ENCODE measurements around the gene CDKN2B-AS1.

DNA sequence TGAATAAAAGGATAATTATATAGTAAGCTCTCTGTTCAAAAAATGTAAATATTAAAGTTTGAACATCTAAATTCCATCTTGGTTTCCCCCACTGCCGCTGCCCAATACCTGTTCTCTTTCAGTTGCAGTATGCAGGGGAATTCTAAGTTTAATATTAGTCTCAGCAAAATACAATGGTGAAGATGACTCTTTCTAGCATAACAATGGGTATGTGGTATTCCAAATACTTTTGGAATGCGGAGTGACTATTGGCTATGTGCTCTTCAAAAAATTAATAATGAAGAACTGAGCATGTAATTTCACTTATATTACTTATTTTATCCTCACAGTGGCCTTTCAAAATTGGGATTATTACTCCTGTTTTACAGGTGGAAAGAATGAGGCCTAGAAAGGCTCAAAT, 3.4 kb downstream of the CDKN2B-AS1 start:
- TF ChIP-seq EZH2phosphoT487 (IDR thresholded peaks at IDR 0.05; ENCODE audit: low read depth) (no peak), CTCF (IDR thresholded peaks at IDR 0.05; ENCODE audit: low read depth, low read length) (no peak)
